ENCODE data around the gene FKBP5. TPM values are rescaled to one million over a fixed set of nuclear protein-coding genes. Genes with fewer than 3 reads are reported as not detected.

Gene FKBP5
- total and polyA plus RNA-seq, 2 donors from 2014 or later = 45.6 to 267 TPM

GRCh38 chr6:35544769-35545361 is 143.8 kb downstream of the FKBP5 start:
- FAIRE-seq = no peak
- H3K9me3 ChIP-seq (ENCODE audit: control insufficient read depth in 2 of 3, insufficient read depth in 1 of 3, low read length in 3 of 3) = no peaks in the 10 kb centered on the region
- DNase-seq = peak in 1 of 5 donors; percentile 37

GRCh38 chr6:35543459-35544193 is 145.1 kb downstream of the FKBP5 start:
- Histone ChIP-seq H3K27ac (ENCODE audit: low read depth in 2 of 2, low read length in 2 of 2) (no peak overlapping the region), H3K9ac (ENCODE audit: low read length in 3 of 3) (no peak overlapping the region), H3K36me3 (ENCODE audit: control insufficient read depth in 2 of 3, insufficient read depth in 3 of 3, low read length in 3 of 3) (no peaks in the 10 kb centered on the region), H3K4me1 (ENCODE audit: control insufficient read depth in 2 of 3, insufficient read depth in 2 of 3, low read depth in 1 of 3, low read length in 3 of 3) (no peaks in the 10 kb centered on the region), H3K9me3 (ENCODE audit: control insufficient read depth in 2 of 3, insufficient read depth in 1 of 3, low read length in 3 of 3) (no peaks in the 10 kb centered on the region), H3K4me3 (ENCODE audit: low read length in 3 of 3) (no peak overlapping the region), H3K27me3 (ENCODE audit: control insufficient read depth, insufficient read depth, low read length) (no peaks in the 10 kb centered on the region)
- peak in 4 of 5 donors; percentile 9 to 43 (median 28) for DNase-seq
- intact Hi-C loops (cut with DNase I) = no loop called here
- no peak for TF ChIP-seq CTCF (IDR thresholded peaks at IDR 0.05; ENCODE audit: borderline replicate concordance, extremely low read depth, insufficient read depth)
- no peak for FAIRE-seq

More at GRCh38 chr6:35544769-35545361, 143.8 kb downstream of the FKBP5 start:
- no peak for TF ChIP-seq CTCF (IDR thresholded peaks at IDR 0.05; ENCODE audit: borderline replicate concordance, extremely low read depth, insufficient read depth)
- no peak overlapping the region for H3K27ac ChIP-seq (ENCODE audit: low read depth in 2 of 2, low read length in 2 of 2)
- intact Hi-C loops (cut with DNase I) = no loop called here
- no peaks in the 10 kb centered on the region for H3K4me1 ChIP-seq (ENCODE audit: control insufficient read depth in 2 of 3, insufficient read depth in 2 of 3, low read depth in 1 of 3, low read length in 3 of 3)
- H3K4me3 ChIP-seq (ENCODE audit: low read length in 3 of 3) = no peak overlapping the region
- H3K27me3 ChIP-seq (ENCODE audit: control insufficient read depth, insufficient read depth, low read length) = no peaks in the 10 kb centered on the region
- no peaks in the 10 kb centered on the region for H3K36me3 ChIP-seq (ENCODE audit: control insufficient read depth in 2 of 3, insufficient read depth in 3 of 3, low read length in 3 of 3)
- H3K9ac ChIP-seq (ENCODE audit: low read length in 3 of 3) = no peak overlapping the region

- TF ChIP-seq CTCF (IDR thresholded peaks at IDR 0.05; ENCODE audit: borderline replicate concordance, extremely low read depth, insufficient read depth) = no peak
- FAIRE-seq (no peak), DNase-seq (peak in 1 of 5 donors; percentile 1)
- Histone ChIP-seq H3K27ac (ENCODE audit: low read depth in 2 of 2, low read length in 2 of 2) (no peak overlapping the region), H3K4me3 (ENCODE audit: low read length in 3 of 3) (no peak overlapping the region), H3K36me3 (ENCODE audit: control insufficient read depth in 2 of 3, insufficient read depth in 3 of 3, low read length in 3 of 3) (no peaks in the 10 kb centered on the region), H3K9me3 (ENCODE audit: control insufficient read depth in 2 of 3, insufficient read depth in 1 of 3, low read length in 3 of 3) (no peaks in the 10 kb centered on the region), H3K4me1 (ENCODE audit: control insufficient read depth in 2 of 3, insufficient read depth in 2 of 3, low read depth in 1 of 3, low read length in 3 of 3) (no peaks in the 10 kb centered on the region), H3K9ac (ENCODE audit: low read length in 3 of 3) (no peak overlapping the region), H3K27me3 (ENCODE audit: control insufficient read depth, insufficient read depth, low read length) (no peaks in the 10 kb centered on the region)
- intact Hi-C loops (cut with DNase I) = no loop called here
Observed at GRCh38 chr6:35541836-35542235, 146.9 kb downstream of the FKBP5 start.

Data from kidney (tissue), 14 donors.